OCI-LY7 (cell line): ENCODE results near the gene LZTR1.

Experiments used
- CTCF ChIP-seq: fragments of 200-600 bp; sonication (generic); conservative IDR thresholded peaks from 2 replicates; pipeline ENCODE4 v1.5.1; 2014; ENCODE audit warnings: mild to moderate bottlenecking, antibody characterized with exemption, low read length, moderate library complexity, mixed read lengths
- EZH2phosphoT487 ChIP-seq: fragments of 200-600 bp; sonication (generic); IDR thresholded peaks from 2 replicates; pipeline ENCODE4 v1.6.1; 2018; ENCODE audit warnings: low read depth, borderline replicate concordance, mild to moderate bottlenecking, mixed run types, antibody characterized with exemption, low read length, moderate library complexity, mixed read lengths

DNA sequence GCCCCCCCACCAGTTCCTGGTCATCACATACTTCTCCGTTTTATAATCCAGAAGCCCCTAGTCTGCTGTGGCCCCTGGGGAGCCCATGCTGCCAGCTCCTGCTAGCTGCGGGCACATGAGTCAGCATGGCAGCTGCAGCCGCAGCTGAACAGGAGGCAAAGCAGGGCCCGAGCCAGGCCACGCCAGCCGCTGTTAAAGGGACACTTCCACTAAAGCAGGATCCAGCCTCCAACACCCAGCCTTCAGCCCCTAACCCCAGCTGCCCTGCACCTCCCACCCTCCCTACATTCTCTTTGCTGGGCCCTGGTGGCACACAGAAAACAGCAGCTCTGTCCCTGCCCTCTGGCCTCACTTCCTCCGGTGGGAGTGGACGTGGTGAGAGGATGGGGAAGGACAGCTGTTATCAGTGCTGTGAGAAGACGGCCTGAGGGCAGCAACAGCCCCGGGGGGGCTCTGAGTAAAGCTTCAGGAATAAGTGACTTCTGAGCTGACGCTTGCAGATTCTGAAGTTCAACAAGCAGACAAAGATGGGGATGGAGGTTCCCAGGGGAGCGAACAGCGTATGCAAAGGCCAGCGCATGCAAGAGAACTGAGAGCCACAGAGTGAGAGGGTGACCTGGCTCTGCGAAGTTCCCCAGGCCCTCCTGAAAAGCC is 63.0 kb downstream of the LZTR1 start:
- TF ChIP-seq CTCF = no peak
- no peak for TF ChIP-seq EZH2phosphoT487
